ENCODE data around the gene GSTM3. TPM values are rescaled to one million over a fixed set of nuclear protein-coding genes. Genes with fewer than 3 reads are reported as not detected.
"Not testable (repeated sequence)": the region's sequence is repeated elsewhere in the genome, so short reads cannot be mapped to it uniquely, and the experiment has no call there.

Gene GSTM3
- total and polyA plus RNA-seq, 9 of the 15 experiments (the other 6 are each of a cell fraction or from before 2014, with no cell fraction given) = 3.9 to 24.5 (median 9.4) TPM

DNA sequence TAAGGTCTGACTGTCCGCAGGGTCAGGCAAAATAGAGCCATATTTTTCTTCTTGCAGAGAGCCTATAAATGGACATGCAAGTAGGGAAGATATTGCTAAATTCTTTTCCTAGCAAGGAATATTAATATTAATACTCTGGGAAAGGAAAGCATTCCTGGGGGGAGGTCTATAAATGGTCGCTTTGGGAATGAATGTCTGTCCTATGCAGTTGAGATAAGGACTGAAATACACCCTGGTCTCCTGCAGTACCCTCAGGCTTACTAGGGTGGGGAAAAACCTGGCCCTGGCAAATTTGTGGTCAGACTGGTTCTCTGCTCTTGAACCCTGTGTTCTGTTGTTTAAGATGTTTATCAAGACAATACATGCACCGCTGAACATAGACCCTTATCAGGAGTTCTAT is 37.9 kb downstream of the GSTM3 start:
- WGBS (ENCODE audit: insufficient coverage, low coverage, missing lambda C conversion rate) = 33% methylated on average over 3 of the region's 3 CpGs
- CTCF ChIA-PET (ENCODE audit: low intra/inter-chr PET ratio) = not testable (repeated sequence)

DNA sequence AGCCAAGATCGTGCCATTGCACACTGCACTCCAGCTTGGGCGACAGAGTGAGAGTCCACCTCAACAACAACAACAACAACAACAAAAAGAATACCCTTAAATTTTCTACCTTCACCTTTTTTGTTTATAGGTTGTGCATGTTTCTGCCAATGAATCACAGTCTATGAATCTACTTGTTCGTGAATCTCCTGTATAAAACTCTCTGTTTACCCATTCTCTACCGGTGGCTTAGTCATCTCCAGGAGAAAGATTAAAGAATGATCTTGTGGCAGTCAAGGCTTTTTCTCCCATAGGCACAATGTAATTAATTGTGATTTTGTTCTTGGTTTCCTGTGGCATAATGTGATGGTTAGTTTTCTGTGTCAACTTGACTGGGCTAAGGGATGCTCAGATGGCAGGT is 43.0 kb downstream of the GSTM3 start:
- H3K4me3 ChIP-seq; FAIRE-seq; H3K9me3 ChIP-seq (replicated peaks; ENCODE audit: control insufficient read depth, insufficient read depth, low read depth, low read length); H2AFZ ChIP-seq (ENCODE audit: low read depth, low read length); POLR2A ChIA-PET; H3K79me2 ChIP-seq (ENCODE audit: control insufficient read depth, insufficient read depth, low read length); CTCF ChIA-PET (ENCODE audit: low intra/inter-chr PET ratio); H4K20me1 ChIP-seq (replicated peaks; ENCODE audit: control insufficient read depth, insufficient read depth, low read length); DNase-seq (ENCODE audit: extremely low read depth in 1 of 4, low spot score in 3 of 4); H3K27me3 ChIP-seq (ENCODE audit: control insufficient read depth in 2 of 2, insufficient read depth in 2 of 2, low read length in 2 of 2); BruUV-seq (replicated peaks); H3K9me1 ChIP-seq (ENCODE audit: control insufficient read depth, insufficient read depth, low read length); H3K4me2 ChIP-seq (ENCODE audit: insufficient read depth, low read length); H3K36me3 ChIP-seq (ENCODE audit: control insufficient read depth, insufficient read depth, low read length); H3K9ac ChIP-seq (ENCODE audit: insufficient read depth in 1 of 2, low read depth in 2 of 2, low read length in 2 of 2); intact Hi-C loops (cut with micrococcal nuclease); in situ Hi-C loops (cut with MboI); H3K27ac ChIP-seq (ENCODE audit: extremely low read depth, low read depth, low read length); H3K4me1 ChIP-seq (replicated peaks in 1 of 2; ENCODE audit: control insufficient read depth in 2 of 2, insufficient read depth in 2 of 2, low read length in 2 of 2); ATAC-seq: not testable (repeated sequence)
- WGBS (ENCODE audit: insufficient coverage, low coverage, missing lambda C conversion rate) = no CpG with 5 or more reads among the region's 4 CpGs

More for the DNA sequence above, 37.9 kb downstream of the GSTM3 start:
- H3K9ac ChIP-seq (ENCODE audit: insufficient read depth in 1 of 2, low read depth in 2 of 2, low read length in 2 of 2); in situ Hi-C loops (cut with MboI); POLR2A ChIA-PET; H3K4me3 ChIP-seq; H3K4me1 ChIP-seq (replicated peaks in 1 of 2; ENCODE audit: control insufficient read depth in 2 of 2, insufficient read depth in 2 of 2, low read length in 2 of 2); ATAC-seq; H3K27me3 ChIP-seq (ENCODE audit: control insufficient read depth in 2 of 2, insufficient read depth in 2 of 2, low read length in 2 of 2); H3K79me2 ChIP-seq (ENCODE audit: control insufficient read depth, insufficient read depth, low read length); BruUV-seq (replicated peaks); H3K9me3 ChIP-seq (replicated peaks; ENCODE audit: control insufficient read depth, insufficient read depth, low read depth, low read length); H3K9me1 ChIP-seq (ENCODE audit: control insufficient read depth, insufficient read depth, low read length); H3K27ac ChIP-seq (ENCODE audit: extremely low read depth, low read depth, low read length); H3K36me3 ChIP-seq (ENCODE audit: control insufficient read depth, insufficient read depth, low read length); H3K4me2 ChIP-seq (ENCODE audit: insufficient read depth, low read length); H4K20me1 ChIP-seq (replicated peaks; ENCODE audit: control insufficient read depth, insufficient read depth, low read length); H2AFZ ChIP-seq (ENCODE audit: low read depth, low read length); FAIRE-seq: not testable (repeated sequence)
- intact Hi-C loops (cut with micrococcal nuclease) = loop anchor here (5.0 kb wide), 1 partner anchor 61 kb away; no protein-coding TSS in a partner anchor
- TF ChIP-seq ZNF445 (CRISPR knock-in tag; IDR thresholded peaks at IDR 0.05; ENCODE audit: low read depth) = peak; percentile 91
- peak; percentile 77; the same call in 1 of the 2 replicates for TF ChIP-seq CBX5 (IDR thresholded peaks at IDR 0.05; ENCODE audit: borderline replicate concordance, low read depth)
- TF ChIP-seq TRIM24 (IDR thresholded peaks at IDR 0.05) = peak in 1 of 2 experiments; percentile 30; a peak in 1 of 4 replicates
- TF ChIP-seq TRIM28 (IDR thresholded peaks at IDR 0.05) = peak; percentile 85
- DNase-seq (ENCODE audit: extremely low read depth in 1 of 4, low spot score in 3 of 4) = peak in 1 of 4 experiments; percentile 2
